ENCODE measurements around the gene SELENON. TPM values are rescaled to one million over a fixed set of nuclear protein-coding genes. Genes with fewer than 3 reads are reported as not detected.

The SELENON gene
- total RNA-seq, 2 experiments from 2014 or later: 9.9 to 28.3 TPM

DNA sequence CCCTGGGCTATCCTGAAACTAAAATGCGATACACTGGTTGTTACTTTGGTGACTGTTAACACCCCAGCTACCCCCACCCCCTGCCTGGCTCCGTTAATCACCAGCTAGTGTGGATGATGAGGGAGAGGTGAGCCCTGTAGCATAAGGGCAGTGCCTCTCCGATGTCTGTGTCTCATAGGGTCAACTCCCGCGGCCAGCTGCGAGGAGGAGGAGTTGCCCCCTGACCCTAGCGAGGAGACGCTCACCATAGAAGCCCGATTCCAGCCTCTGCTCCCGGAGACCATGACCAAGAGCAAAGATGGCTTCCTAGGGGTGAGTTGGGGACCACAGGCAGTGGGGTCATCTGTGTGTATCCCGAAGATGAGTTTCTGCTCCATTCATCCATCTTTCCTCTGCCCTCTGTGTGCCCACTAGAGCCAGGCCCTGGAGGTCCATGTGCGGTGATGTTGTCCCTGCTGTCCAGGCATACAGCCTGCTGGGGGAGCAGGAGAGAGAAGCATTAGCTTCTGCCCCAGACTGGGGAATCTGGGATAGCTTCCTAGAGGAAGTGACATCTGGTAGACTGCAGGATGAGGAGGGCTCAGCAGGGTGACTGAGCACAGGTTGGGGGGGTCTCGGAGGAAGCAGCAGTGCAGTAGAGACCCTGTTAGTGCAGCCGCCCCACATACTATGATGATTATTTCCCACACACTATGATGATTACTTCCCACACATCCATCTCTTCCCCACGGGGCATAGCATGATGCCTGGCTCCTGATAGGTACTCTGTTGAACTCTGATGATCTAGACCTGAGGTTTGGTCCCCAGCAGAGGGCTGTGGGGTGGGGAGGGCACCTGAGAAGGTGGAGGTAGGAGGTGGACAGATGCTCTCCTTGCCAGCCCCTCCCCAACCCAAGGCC lies 5.2 kb downstream of the SELENON start:
- CTCF ChIA-PET (ENCODE audit: unreplicated experiment): no interaction called here
- peaks cover 31% of the 10 kb centered on the region for H3K4me1 ChIP-seq (ENCODE audit: insufficient read depth, low read length, poor library complexity, severe bottlenecking)
- intact Hi-C loops (cut with micrococcal nuclease; ENCODE audit: unreplicated experiment): no loop called here
- BruUV-seq (replicated peaks): no TSS peak
- POLR2A ChIA-PET: interaction anchor here (0.6 kb wide), 1 partner anchor 166 kb away, joined by 3 read pairs; no protein-coding TSS in a partner anchor
- TF ChIP-seq, protein P1, sequence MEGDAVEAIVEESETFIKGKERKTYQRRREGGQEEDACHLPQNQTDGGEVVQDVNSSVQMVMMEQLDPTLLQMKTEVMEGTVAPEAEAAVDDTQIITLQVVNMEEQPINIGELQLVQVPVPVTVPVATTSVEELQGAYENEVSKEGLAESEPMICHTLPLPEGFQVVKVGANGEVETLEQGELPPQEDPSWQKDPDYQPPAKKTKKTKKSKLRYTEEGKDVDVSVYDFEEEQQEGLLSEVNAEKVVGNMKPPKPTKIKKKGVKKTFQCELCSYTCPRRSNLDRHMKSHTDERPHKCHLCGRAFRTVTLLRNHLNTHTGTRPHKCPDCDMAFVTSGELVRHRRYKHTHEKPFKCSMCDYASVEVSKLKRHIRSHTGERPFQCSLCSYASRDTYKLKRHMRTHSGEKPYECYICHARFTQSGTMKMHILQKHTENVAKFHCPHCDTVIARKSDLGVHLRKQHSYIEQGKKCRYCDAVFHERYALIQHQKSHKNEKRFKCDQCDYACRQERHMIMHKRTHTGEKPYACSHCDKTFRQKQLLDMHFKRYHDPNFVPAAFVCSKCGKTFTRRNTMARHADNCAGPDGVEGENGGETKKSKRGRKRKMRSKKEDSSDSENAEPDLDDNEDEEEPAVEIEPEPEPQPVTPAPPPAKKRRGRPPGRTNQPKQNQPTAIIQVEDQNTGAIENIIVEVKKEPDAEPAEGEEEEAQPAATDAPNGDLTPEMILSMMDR (conservative IDR thresholded peaks at IDR 0.05; ENCODE audit: low read length): no peak
- TF ChIP-seq EZH2phosphoT487 (IDR thresholded peaks at IDR 0.05; ENCODE audit: borderline replicate concordance, low read depth, low read length): no peak
- no peak overlapping the region for H3K4me2 ChIP-seq (ENCODE audit: low read length)
- no peaks in the 10 kb centered on the region for H3K79me2 ChIP-seq (ENCODE audit: insufficient read depth, low read depth, low read length)
- DNase-seq (ENCODE audit: low spot score): no peak
- no peaks in the 10 kb centered on the region for H3K9me2 ChIP-seq (ENCODE audit: insufficient read depth, low read length)
- no peak overlapping the region for H3K4me3 ChIP-seq (ENCODE audit: low read depth, low read length, poor library complexity, severe bottlenecking)
- H3K36me3 ChIP-seq (ENCODE audit: insufficient read depth, low read length): no peaks in the 10 kb centered on the region
- H4K20me1 ChIP-seq (ENCODE audit: insufficient read depth, low read length): no peaks in the 10 kb centered on the region
- no peak overlapping the region for H2AFZ ChIP-seq (ENCODE audit: low read length)
- H3K27ac ChIP-seq (ENCODE audit: low read depth, low read length, poor library complexity, severe bottlenecking): no peak overlapping the region
- H3K9me3 ChIP-seq (ENCODE audit: low read length): no peaks in the 10 kb centered on the region

DNA sequence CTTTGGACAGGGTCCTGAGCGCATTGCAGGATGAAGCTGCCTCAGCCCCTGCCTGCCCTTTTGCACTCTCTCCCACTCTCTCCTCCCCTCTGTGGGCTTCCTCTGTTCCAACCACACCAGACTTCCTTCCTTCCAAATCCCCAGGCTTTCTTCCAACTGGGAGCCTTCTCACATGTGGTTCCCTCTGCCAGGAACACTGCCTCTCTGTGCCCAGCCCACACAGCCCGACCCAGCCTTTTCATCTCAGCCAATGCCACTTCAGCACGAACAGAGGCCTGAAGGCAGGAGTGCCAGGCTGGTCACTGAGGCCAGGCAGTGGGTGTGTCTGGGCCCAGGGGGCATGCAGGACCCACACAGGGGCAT lies 5.9 kb downstream of the SELENON start:
- intact Hi-C loops (cut with micrococcal nuclease; ENCODE audit: unreplicated experiment): no loop called here
- Histone ChIP-seq H3K4me1 (ENCODE audit: insufficient read depth, low read length, poor library complexity, severe bottlenecking) (peaks cover 33% of the 10 kb centered on the region), H3K9me3 (ENCODE audit: low read length) (no peaks in the 10 kb centered on the region), H3K4me3 (ENCODE audit: low read depth, low read length, poor library complexity, severe bottlenecking) (no peak overlapping the region), H3K27ac (ENCODE audit: low read depth, low read length, poor library complexity, severe bottlenecking) (no peak overlapping the region), H3K79me2 (ENCODE audit: insufficient read depth, low read depth, low read length) (no peaks in the 10 kb centered on the region), H2AFZ (ENCODE audit: low read length) (no peak overlapping the region), H3K36me3 (ENCODE audit: insufficient read depth, low read length) (no peaks in the 10 kb centered on the region), H3K4me2 (ENCODE audit: low read length) (no peak overlapping the region), H4K20me1 (ENCODE audit: insufficient read depth, low read length) (no peaks in the 10 kb centered on the region), H3K9me2 (ENCODE audit: insufficient read depth, low read length) (no peaks in the 10 kb centered on the region)
- TF ChIP-seq, protein P1 (conservative IDR thresholded peaks at IDR 0.05; ENCODE audit: low read length): no peak
- TF ChIP-seq EZH2phosphoT487 (IDR thresholded peaks at IDR 0.05; ENCODE audit: borderline replicate concordance, low read depth, low read length): no peak
- no peak for DNase-seq (ENCODE audit: low spot score)
- ChIA-PET CTCF (ENCODE audit: unreplicated experiment) (no interaction called here), POLR2A (no interaction called here)
- no TSS peak for BruUV-seq (replicated peaks)

DNA sequence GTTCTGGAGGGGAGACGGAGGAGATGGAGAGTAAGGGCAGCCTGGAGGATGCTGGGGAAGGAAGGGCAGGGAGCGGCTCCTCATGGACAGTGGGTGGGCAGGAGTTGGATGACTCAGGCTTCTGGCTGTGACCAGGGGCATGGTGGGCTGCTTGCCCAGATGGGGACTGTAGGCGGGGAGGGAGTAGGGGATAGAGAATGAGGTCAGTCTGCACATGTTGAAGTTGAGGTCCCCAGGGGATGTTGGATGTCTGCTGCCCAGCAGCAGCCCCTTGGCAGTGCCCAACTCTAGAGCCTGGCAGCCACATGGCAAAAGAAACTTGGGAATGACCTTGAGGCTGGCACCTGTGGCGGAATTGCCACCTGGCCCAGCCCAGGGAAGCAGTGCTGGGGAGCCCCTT lies 6.4 kb downstream of the SELENON start:
- intact Hi-C loops (cut with micrococcal nuclease; ENCODE audit: unreplicated experiment): no loop called here
- DNase-seq (ENCODE audit: low spot score): no peak
- no peak overlapping the region for H3K4me2 ChIP-seq (ENCODE audit: low read length)
- ChIA-PET POLR2A (no interaction called here), CTCF (ENCODE audit: unreplicated experiment) (no interaction called here)
- no peak overlapping the region for H3K27ac ChIP-seq (ENCODE audit: low read depth, low read length, poor library complexity, severe bottlenecking)
- H3K36me3 ChIP-seq (ENCODE audit: insufficient read depth, low read length): no peaks in the 10 kb centered on the region
- TF ChIP-seq, protein P1 (conservative IDR thresholded peaks at IDR 0.05; ENCODE audit: low read length): no peak
- TF ChIP-seq EZH2phosphoT487 (IDR thresholded peaks at IDR 0.05; ENCODE audit: borderline replicate concordance, low read depth, low read length): no peak
- H3K9me2 ChIP-seq (ENCODE audit: insufficient read depth, low read length): no peaks in the 10 kb centered on the region
- H2AFZ ChIP-seq (ENCODE audit: low read length): no peak overlapping the region
- BruUV-seq (replicated peaks): no TSS peak
- peaks cover 35% of the 10 kb centered on the region for H3K4me1 ChIP-seq (ENCODE audit: insufficient read depth, low read length, poor library complexity, severe bottlenecking)
- no peak overlapping the region for H3K4me3 ChIP-seq (ENCODE audit: low read depth, low read length, poor library complexity, severe bottlenecking)
- no peaks in the 10 kb centered on the region for H3K9me3 ChIP-seq (ENCODE audit: low read length)
- no peaks in the 10 kb centered on the region for H3K79me2 ChIP-seq (ENCODE audit: insufficient read depth, low read depth, low read length)
- H4K20me1 ChIP-seq (ENCODE audit: insufficient read depth, low read length): no peaks in the 10 kb centered on the region
